Limb (tissue), 2 donors: ENCODE data around the gene SDK1.
A peak's percentile ranks its signal among the peaks of the same experiment; 100 is the strongest.

Source experiments
- DNase-seq, 2 donors: peaks; one replicate each; pipeline ENCODE4 v3.0.0-alpha.2; 2016; ENCODE audit errors: extremely low spot score in 2 of 2

Gene SDK1

GRCh38 chr7:4010923-4011656 is 710.0 kb downstream of the SDK1 start:
- no peak for DNase-seq

GRCh38 chr7:4013793-4014192 is 712.7 kb downstream of the SDK1 start:
- no peak for DNase-seq

DNA sequence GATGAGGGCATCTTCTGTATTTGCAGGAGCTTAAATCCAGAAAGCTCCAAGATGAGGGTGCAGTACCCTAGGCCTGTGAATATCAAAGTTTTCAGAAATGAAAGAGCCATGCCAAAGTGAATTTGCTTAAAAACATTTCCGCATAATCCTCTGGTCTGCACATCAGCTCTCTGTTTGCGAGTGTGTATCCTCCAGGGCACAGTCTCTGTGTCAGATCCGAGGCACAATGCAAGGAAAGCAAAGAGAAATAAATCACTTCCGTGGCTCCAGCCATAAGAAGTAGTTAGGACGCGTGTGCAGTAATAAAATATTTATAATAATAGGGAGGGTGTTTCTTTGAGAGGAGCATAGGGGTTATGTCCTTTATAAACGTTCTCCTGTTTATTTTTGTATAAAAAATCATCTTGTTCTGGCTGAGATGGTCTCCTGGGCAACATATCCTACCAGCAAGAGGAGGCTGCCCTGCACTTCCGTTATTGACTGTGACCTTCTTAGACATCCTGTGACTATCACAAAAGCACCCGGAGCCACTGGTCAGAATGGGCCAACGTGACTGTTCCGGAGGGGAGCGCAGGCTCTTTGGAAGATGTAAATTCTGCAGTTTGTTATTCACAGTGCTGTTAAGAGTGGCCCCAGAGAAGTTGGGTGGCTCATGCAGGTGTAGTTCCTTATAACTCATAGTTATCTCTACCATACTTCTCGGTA is 713.4 kb downstream of the SDK1 start:
- DNase-seq = no peak

- DNase-seq = no peak
Observed at GRCh38 chr7:4015371-4015770, 714.3 kb downstream of the SDK1 start.

DNA sequence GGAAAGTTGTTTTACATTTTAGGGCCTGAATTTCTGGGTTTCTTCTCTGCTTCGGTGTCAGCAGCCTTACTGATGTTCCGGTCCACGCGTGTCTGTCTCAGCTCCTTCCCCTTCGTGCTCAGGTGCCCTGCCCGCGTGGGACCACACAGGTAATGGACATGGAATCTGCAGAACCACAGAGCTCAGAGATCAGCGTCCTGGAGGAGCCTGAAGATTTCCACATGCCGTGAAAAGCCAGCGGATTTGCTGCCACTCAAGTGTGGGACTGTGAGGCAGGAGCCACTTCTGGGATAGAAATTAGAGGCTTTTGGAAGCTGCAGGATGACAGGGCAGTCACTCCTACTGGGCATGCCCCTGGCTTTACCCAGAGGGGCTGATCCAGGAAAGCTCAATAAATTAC is 714.9 kb downstream of the SDK1 start:
- no peak for DNase-seq

- DNase-seq = no peak
Observed at GRCh38 chr7:4017081-4017480, 716.0 kb downstream of the SDK1 start.

DNA sequence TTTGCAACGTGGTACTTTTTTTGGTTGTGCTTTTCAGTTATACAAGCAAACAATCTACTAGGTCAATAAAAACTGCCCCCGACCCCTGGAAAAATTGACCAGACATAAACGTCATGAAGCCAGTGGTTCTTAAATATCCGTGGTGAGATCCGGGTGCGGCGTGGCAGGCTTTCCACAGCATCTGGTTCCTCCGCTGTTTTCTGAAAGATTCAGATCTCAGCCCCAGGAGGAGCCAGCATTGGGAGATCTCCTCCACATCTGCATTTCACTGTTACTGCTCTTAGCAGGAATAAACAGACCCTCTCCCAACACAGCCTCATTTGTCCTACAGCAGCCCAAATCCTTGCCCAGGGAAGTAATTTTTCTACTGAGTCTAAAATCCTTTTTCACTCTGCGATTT is 716.7 kb downstream of the SDK1 start:
- DNase-seq = no peak

GRCh38 chr7:4018601-4019316 is 717.7 kb downstream of the SDK1 start:
- no peak for DNase-seq

DNA sequence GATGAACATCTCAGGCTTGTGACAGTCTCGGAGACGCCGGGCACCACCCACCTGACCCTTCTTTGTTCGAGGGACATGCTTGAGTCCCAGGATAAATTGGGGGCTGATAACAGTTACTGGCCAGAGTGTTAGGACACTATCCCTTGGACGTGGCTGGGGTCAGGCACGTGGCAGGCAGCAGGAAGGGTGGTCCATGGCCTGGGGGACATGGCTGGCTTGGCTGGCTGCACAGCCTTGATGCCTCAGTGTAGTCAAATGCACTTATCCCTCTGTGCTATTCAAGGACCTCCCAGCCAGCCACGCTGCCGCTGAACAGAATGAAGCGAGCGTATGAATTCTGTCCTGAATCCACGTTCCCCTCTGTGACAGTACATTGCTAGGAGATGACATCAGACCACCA is 719.0 kb downstream of the SDK1 start:
- DNase-seq = peak in 1 of 2 donors; percentile 12

GRCh38 chr7:4021413-4021812 is 720.4 kb downstream of the SDK1 start:
- no peak for DNase-seq

GRCh38 chr7:4022265-4022664 is 721.2 kb downstream of the SDK1 start:
- no peak for DNase-seq

GRCh38 chr7:4023502-4023901 is 722.5 kb downstream of the SDK1 start:
- DNase-seq = no peak

DNA sequence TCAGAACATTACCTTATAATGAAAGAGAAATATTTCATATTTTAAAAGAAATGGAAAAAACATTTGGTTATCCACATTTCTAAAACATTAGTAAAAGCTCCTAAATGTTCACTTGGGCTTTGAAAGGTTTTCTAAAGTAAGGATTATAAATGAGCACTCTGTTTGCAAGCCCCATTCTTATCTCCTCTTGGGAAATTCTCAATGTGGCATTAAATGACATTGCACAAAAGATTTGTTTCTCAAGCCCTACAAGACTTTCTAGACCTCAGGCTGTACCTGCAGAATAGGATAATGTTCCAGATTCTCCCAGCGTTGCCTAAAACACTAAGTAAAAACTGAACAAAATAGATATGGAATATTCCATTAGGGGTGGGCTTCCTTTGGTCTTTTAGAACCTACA is 723.1 kb downstream of the SDK1 start:
- no peak for DNase-seq

- no peak for DNase-seq
Observed at GRCh38 chr7:4024806-4025205, 723.8 kb downstream of the SDK1 start.

DNA sequence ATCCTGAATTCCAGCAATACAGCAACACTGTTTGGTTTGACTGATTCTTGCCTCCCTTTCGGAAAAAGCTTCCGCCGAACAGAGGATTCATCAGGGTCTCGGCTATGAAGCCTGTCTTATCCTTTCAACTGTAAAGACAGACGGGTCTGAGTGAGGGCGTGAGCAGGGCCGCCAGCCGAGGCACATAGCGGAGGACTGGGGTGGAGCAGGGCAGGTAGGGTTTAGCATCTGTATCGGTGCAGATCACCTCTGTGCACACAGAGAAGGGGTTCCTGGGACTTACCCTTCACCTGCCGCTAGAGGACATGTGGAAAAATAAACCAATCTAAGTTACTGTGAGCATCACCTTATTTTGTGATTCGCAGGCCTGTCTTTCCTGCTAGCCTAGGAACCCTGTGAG is 724.2 kb downstream of the SDK1 start:
- DNase-seq = no peak

GRCh38 chr7:4025694-4026615 is 724.9 kb downstream of the SDK1 start:
- no peak for DNase-seq

- DNase-seq = no peak
Observed at GRCh38 chr7:4026941-4027486, 726.0 kb downstream of the SDK1 start.

DNA sequence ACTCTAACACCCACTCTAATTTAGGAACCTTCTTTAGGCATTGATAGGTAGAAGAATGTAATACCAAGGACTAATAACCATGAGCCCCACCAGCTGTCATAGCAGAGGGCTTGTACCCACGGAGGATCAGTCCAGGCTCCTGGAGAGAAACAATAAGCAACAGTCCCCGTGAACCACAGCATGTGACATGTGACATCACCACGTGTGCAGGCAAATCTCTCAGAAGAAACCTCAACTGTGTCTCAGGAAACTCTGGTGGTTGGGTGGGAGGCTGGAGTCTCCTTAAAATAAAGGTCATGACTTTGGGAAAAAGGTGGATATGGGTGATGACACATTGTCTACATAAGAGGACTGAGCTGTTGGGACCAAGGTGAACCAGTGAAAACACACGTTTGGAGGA is 727.2 kb downstream of the SDK1 start:
- no peak for DNase-seq

- no peak for DNase-seq
Observed at GRCh38 chr7:4029941-4030340, 728.9 kb downstream of the SDK1 start.

- no peak for DNase-seq
Observed at GRCh38 chr7:4030346-4030950, 729.4 kb downstream of the SDK1 start.

GRCh38 chr7:4033996-4034395 is 732.9 kb downstream of the SDK1 start:
- no peak for DNase-seq
